RPMI8226 (cell line): ENCODE results near the gene MRGPRD.
"Not testable (repeated sequence)": the region's sequence is repeated elsewhere in the genome, so short reads cannot be mapped to it uniquely, and the experiment has no call there.

Experiments used
- DNase-seq: peaks from one replicate; pipeline ENCODE4 v3.0.0-alpha.2; 2015

MRGPRD gene

GRCh38 chr11:69005631-69006368, 25.0 kb upstream of the MRGPRD start:
- no peak for DNase-seq

DNA sequence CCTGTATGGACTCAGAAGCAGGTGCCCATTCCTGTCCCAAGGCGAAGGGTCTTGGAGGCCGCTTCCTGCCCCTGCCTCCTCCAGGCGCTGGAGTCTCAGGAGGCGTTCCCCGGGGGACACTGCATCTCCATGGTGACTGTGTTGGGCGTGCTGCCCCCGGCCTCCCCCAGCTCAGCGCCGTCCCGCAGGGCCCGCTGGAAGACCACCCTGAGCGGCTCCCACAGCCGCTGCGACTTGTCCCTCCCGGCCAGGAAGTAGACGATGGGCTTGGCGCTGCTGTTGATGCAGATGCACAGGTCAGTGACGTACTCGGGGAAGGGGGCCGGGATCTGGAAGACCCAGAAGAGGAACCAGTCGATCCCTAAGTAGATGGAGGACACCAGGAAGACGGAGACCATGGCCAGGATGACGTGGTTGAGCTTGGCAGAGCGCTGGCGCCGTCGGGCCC, 24.4 kb upstream of the MRGPRD start:
- no peak for DNase-seq

GRCh38 chr11:69004411-69005182, 23.8 kb upstream of the MRGPRD start:
- DNase-seq: no peak

DNA sequence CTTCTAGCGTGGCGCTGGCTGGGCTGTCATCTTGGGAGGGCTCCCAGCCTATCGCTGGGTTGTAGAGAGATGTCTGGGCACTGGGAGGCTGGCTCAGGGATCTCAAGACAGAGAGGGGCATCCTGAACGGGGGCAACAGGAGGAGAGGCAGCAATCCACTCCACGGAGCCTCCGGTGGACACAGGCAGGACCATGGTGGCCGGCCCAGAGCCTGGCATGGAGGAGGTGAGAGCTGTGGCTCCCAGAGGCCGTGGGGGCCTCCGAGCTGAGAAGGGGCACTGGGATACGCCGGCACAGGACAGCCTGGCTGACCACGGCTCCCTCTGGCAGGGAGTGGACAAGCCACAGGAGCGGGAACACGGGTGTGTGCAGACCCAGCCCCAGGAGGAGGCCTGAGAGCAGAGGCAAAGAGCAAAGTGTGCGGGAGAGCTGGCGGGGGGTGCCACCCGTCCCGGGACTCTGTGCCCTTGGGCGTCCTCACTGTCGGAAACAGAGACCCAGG, 23.1 kb upstream of the MRGPRD start:
- DNase-seq: no peak

- DNase-seq: no peak
These were observed 22.6 kb upstream of the MRGPRD start for GRCh38 chr11:69003301-69003865.

- DNase-seq: no peak
These were observed 21.9 kb upstream of the MRGPRD start for GRCh38 chr11:69002570-69003231.

DNA sequence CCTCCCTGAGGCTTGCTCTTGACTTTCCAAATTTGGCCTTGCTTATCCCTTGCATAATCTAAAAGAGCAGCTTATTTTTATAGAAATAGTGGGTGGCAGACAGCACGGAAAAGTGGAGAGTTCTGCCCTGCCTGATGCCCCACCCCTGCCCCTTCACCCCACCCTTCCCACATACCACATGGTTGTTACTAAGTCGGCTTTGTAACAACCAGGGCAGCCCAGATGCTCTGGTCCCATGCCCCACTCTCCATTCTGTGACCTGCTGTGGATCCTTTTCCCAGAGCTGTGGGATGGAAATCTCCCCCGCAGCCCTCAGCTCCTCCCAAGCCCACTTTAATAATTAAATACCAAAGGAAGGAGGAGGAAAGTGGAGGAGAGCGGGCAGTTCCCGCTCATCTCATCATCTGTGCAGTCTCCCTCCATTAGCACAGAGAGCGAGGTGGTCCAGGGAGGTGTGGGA, 21.4 kb upstream of the MRGPRD start:
- DNase-seq: no peak

GRCh38 chr11:69001243-69002081, 20.7 kb upstream of the MRGPRD start:
- no peak for DNase-seq

DNA sequence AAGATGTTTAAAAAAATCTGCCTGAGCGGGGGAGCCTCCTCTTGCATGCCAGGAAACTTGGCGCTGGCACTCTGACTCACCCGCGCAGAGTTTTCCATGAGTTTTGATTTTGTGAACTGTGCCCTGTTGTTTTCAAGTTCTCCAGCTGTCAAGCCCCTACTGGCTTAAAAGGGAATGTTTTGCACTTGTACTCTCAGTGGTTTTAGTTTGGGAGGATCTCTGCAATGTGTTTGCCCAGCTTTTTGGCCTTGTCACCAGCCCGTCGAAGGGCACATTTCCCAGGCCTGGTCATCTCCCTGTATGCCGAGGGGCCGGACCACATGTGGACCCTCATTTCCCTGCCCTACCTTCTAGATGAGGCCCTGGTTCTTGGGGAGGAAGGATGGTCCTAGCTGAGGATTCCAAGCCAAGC, 20.1 kb upstream of the MRGPRD start:
- DNase-seq: peak; percentile 54

GRCh38 chr11:69000391-69000790, 19.6 kb upstream of the MRGPRD start:
- DNase-seq: no peak

DNA sequence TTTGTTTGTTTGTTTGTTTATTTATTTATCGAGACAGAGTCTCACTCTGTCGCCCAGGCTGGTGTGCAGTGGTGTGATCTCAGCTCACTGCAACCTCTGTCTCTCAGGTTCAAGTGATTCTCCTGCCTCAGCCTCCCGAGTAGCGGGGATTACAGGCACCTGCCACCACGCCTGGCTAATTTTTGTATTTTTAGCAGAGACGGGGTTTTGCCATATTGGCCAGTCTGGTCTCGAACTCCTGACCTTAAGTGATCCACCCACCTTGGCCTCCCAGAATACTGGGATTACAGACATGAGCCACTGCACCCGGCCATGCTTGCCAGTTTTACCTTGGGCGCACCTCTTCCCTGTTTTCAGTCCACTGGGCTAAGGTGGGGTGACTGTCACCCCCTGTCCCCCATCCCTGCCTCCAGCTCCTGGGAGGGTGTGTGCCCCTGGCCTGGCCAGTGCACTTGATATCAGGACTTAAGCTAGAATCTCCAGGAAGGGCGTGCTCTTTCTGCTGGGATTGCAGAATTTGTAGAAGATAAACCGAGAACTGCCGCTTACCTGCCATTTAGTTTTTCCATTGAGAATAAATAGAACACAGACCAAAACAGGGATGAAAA, 19.1 kb upstream of the MRGPRD start:
- not testable (repeated sequence) for DNase-seq

DNA sequence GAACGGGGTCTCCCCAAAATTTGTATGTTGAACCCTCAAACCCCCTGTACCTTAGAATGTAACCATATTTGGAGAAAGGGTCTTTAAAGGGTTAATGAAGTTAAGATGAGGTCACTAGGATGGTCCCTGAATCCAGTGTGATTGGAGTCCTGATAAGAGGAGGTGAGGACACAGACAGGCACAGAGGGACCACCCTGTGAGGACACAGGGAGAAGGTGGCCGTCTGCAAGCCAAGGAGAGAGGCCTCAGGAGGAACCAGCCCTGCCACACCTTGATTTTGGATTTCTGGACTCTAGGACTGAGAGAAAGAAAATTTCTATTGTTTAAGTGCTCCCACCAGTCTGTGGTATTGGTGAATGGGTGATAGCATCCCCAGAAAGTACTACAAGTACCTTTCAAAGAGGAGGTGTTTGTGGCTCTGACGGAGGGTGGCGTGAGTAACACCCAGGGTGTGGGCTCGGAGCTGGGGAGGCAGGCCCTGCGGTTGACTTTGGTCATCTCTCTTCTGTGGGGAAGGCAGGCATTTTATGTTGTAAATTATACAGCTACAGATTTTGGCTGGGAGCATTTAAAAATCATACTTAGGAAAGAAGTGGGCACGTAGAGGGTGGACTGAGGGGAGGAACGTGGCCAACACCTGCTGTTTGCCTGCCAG, 18.4 kb upstream of the MRGPRD start:
- DNase-seq: no peak

DNA sequence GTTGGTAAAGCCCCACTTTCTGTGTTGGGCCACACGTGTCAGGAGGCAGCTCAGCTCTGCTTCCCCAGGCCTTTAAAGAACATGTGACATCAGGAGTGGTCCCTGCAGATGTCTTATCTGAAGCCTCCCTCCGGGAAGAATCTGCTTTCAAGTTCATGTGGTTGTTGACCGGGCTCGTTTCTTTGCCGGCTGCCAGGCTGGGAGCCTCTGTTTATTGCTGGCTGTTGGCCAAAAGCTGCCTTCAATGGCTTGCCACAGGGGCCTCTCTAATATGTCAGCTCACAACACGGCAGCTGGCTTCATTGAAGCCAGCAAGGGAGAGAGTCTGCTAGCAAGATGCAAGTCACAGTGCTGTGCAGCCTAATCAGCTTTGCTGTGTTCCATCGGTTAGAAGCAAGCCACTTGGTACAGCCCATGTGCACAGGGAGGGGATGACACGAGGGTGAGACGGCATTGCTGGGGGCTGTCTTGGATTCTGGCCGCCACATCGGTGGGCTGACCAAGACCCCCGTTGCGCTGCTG, 17.7 kb upstream of the MRGPRD start:
- peak; percentile 86 for DNase-seq

DNA sequence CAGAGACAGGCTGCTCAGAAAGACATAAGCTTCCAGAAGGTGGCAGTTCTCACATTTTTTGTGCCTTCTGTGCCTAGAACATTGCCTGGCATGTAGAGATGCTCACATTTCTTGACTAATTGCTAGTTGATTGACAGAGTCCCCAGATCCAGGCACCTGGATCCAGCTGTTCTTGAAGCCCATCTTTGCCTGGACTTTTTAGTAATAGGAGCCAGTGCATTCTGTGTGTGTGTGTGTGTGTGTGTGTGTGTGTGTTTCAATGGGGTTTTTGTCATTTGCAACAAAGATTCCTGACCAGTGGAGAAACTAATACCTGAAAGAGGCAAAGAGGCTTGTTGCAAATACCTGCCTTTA, 17.2 kb upstream of the MRGPRD start:
- DNase-seq: no peak

DNA sequence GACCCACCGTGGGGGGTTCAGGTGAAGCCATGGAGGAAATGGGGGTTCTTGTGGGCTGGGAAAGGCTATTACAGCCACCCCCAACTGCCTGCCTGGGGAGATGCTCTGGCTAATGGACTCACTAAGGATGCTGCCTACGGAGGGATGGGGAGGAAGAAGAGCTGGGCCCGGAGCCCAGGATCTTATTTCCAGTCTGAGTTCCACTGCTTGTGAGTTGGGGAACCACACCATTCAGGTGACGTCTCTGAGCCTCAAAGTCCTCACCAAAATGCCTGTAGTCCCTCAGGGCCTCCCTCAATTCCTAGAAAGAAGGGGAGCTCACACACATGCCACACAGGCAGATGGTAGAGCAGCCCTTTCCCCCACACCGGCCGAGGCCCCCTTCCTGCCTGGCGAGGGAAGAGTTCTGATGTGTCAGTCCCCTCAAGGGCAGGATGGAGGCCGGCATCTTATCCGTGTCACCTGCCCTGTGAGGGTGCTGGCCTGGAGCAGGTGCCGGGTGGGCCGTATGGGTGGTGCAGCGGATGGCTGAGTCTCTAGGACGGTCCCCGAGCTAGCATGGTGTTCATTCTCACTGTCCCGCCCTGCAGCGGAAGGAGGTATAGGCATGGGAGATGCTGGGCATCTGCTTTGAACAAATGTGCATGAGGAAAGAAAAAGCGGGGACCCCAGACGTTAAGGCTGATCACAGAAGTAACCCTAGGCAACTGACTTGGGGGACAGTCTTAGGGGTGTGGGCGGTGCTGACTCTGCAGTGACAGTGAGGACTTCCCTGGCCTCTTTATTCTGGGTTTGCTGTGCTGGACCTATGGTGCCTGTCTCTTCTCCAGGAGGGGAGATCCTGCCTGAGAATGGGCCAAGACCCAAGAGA, 16.6 kb upstream of the MRGPRD start:
- no peak for DNase-seq

GRCh38 chr11:68996376-68997123, 15.8 kb upstream of the MRGPRD start:
- DNase-seq: no peak

GRCh38 chr11:68994894-68995285, 14.1 kb upstream of the MRGPRD start:
- no peak for DNase-seq

GRCh38 chr11:68994161-68994893, 13.5 kb upstream of the MRGPRD start:
- no peak for DNase-seq

GRCh38 chr11:68993546-68993945, 12.8 kb upstream of the MRGPRD start:
- no peak for DNase-seq
